ENCODE measurements around the gene XRCC2.

The XRCC2 gene

DNA sequence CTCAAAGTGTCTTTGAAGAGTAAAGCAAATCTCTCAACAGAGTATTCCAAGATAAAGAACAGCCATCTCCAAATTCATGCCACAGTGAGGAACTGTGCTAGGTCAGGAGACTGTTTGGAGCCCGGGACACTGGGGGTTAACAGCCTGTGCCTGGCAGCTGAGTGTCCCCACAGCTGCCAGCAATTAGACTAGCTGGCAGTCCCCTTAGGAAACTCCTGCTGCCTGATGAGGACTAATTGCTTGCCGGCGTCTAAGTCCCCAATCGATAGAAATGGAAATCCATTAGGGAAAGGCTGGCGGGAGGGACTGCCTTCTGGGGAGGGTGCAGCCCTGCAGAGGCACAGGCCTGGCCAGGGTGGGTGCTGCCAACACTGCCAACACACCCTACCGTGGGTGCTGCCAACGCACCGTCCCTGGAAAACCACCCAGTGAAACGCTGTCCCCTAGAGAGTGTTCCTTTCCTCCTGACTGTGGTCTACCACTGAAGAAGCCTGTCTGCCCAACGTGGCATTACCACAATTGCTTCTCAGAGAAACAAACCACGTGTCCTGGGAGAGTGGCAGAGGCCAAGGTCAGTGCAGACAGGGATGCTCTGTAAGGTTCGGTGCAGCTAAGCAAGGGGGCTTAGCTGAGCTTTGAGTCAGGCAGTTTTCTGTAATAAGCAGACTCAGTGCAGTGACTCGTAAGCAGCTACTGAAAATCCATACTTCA lies 60.8 kb downstream of the XRCC2 start:
- Mint-ChIP-seq H3K27me3 (ENCODE audit: low read depth, poor library complexity) (peaks cover 2% of the 10 kb centered on the region), H3K4me3 (no peak overlapping the region)

DNA sequence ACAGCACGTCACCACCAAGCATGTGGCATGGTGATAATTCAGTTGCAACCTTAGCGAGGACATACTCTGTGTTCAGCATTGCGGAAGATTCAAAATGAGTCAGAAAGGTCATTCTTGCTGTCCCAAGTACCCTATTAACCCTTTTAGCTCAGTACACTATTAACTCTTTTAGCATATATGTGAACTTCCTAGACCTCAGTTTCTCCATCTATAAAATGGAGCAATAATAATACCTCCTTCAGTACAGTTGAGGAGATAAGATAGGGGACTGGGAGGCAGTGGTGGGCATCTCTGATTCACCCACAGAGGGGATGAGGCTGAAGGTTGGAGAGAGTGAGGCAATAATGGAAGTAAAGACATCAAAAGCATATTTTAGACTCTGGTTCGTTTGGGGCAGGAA lies 67.3 kb downstream of the XRCC2 start:
- peaks cover 14% of the 10 kb centered on the region for H3K9me3 Mint-ChIP-seq
- H3K36me3 Mint-ChIP-seq (ENCODE audit: low read depth) = no peaks in the 10 kb centered on the region
- DNase-seq = no peak
- peaks cover 14% of the 10 kb centered on the region for H3K27me3 Mint-ChIP-seq (ENCODE audit: low read depth, poor library complexity)
- H3K4me1 Mint-ChIP-seq = no peaks in the 10 kb centered on the region
- H3K4me3 Mint-ChIP-seq = no peak overlapping the region
- TF ChIP-seq, protein P1, sequence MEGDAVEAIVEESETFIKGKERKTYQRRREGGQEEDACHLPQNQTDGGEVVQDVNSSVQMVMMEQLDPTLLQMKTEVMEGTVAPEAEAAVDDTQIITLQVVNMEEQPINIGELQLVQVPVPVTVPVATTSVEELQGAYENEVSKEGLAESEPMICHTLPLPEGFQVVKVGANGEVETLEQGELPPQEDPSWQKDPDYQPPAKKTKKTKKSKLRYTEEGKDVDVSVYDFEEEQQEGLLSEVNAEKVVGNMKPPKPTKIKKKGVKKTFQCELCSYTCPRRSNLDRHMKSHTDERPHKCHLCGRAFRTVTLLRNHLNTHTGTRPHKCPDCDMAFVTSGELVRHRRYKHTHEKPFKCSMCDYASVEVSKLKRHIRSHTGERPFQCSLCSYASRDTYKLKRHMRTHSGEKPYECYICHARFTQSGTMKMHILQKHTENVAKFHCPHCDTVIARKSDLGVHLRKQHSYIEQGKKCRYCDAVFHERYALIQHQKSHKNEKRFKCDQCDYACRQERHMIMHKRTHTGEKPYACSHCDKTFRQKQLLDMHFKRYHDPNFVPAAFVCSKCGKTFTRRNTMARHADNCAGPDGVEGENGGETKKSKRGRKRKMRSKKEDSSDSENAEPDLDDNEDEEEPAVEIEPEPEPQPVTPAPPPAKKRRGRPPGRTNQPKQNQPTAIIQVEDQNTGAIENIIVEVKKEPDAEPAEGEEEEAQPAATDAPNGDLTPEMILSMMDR (IDR thresholded peaks at IDR 0.05) = no peak
- H3K27ac Mint-ChIP-seq = no peak overlapping the region

More for the DNA sequence above, 60.8 kb downstream of the XRCC2 start:
- no peaks in the 10 kb centered on the region for H3K36me3 Mint-ChIP-seq (ENCODE audit: low read depth)
- H3K27ac Mint-ChIP-seq = no peak overlapping the region
- H3K4me1 Mint-ChIP-seq = peaks cover 4% of the 10 kb centered on the region
- H3K9me3 Mint-ChIP-seq = peaks cover 14% of the 10 kb centered on the region
- TF ChIP-seq, protein P1 (IDR thresholded peaks at IDR 0.05) = no peak
- no peak for DNase-seq

DNA sequence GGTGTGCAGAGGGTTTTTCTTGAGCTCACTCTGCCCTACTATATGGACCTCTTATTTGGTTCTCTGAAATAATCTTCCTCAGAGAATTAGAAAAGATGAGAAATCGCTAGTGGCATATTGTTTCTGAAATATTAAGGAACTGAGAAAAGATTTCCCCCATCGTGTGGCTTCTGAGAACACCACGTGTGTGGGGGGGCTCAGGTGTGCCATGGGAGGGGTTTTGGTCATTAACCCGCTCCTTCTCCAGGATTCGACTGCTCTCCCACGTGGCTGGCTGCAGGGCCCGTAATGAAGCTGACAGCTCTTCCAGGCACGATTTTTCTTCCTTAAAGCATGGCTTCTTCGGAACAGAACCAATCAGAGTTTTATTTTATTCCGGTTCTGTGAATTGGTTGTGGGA lies 67.7 kb downstream of the XRCC2 start:
- Mint-ChIP-seq H3K27ac (no peak overlapping the region), H3K4me3 (no peak overlapping the region), H3K36me3 (ENCODE audit: low read depth) (no peaks in the 10 kb centered on the region), H3K4me1 (no peaks in the 10 kb centered on the region), H3K9me3 (peaks cover 14% of the 10 kb centered on the region), H3K27me3 (ENCODE audit: low read depth, poor library complexity) (peaks cover 14% of the 10 kb centered on the region)
- no peak for DNase-seq
- TF ChIP-seq, protein P1 (IDR thresholded peaks at IDR 0.05) = no peak

DNA sequence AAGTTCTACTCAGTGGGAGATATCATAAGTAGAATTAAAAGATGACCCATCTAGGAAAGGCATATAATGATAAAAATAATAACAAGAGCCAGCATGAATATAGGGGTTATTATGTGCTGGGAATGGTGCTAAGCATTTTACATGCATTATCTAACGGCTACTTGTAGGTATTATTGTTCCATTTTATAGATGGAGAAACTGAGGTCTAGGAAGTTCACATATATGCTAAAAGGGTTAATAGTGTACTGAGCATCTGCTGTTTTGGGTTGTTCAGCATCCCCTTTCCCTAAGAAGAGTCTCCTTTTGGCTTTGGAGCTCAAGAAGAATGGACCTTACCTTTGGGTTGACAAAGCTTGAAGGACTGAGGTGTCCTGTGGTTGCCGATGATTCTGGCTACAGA lies 68.9 kb downstream of the XRCC2 start:
- no peak for DNase-seq
- H3K36me3 Mint-ChIP-seq (ENCODE audit: low read depth) = no peaks in the 10 kb centered on the region
- no peaks in the 10 kb centered on the region for H3K4me1 Mint-ChIP-seq
- no peak overlapping the region for H3K27ac Mint-ChIP-seq
- peaks cover 2% of the 10 kb centered on the region for H3K9me3 Mint-ChIP-seq
- H3K4me3 Mint-ChIP-seq = no peak overlapping the region
- TF ChIP-seq, protein P1 (IDR thresholded peaks at IDR 0.05) = no peak
- H3K27me3 Mint-ChIP-seq (ENCODE audit: low read depth, poor library complexity) = peaks cover 14% of the 10 kb centered on the region

DNA sequence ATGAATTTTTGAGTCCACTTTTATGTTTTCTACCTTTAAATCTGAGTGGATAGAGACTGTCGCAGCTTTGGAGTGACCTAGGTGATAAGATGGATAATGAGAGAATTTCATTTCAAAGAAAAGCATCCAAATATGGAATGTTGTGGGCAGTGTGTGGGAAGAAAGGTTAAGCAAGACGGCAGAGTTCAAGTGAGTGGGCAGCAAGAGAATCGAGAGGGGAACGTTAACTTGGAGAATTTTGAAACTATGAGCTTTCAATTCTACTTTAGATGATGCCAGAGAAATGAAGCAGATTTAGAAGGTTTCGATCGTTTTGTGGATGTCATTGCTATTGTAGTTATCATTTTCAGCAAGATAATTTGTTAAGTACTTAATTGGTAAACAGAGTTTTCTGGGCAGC lies 73.0 kb downstream of the XRCC2 start:
- Mint-ChIP-seq H3K27ac (no peak overlapping the region), H3K4me3 (no peak overlapping the region), H3K4me1 (no peaks in the 10 kb centered on the region), H3K36me3 (ENCODE audit: low read depth) (no peaks in the 10 kb centered on the region), H3K27me3 (ENCODE audit: low read depth, poor library complexity) (peaks cover 10% of the 10 kb centered on the region), H3K9me3 (no peaks in the 10 kb centered on the region)
- no peak for DNase-seq
- TF ChIP-seq, protein P1 (IDR thresholded peaks at IDR 0.05) = no peak

DNA sequence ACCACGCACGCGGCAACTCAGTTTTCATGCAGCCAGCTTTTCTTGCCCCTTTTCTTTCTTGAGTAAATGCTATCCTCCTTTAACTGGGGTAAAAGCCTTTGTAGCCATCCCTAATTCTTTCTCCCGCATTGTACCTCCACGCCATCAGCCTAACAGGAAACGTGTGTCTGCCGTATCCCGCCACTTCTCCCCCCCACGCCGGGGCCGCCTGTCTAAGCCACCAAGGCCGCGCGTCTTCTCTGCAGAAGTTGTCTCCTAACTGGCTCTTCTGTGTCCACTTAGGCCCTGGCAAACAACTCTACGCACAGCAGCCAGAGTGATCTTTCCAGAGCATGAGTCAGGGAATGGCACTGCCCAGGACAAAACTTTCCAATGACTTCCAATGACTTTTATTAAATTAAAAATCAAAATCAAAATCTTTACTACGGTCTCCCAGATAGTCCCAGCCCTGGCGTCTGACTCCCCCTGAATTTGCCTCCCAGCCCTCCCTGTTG lies 74.6 kb downstream of the XRCC2 start:
- no peaks in the 10 kb centered on the region for H3K9me3 Mint-ChIP-seq
- no peak for DNase-seq
- TF ChIP-seq, protein P1 (IDR thresholded peaks at IDR 0.05) = no peak
- no peaks in the 10 kb centered on the region for H3K4me1 Mint-ChIP-seq
- H3K36me3 Mint-ChIP-seq (ENCODE audit: low read depth) = no peaks in the 10 kb centered on the region
- no peak overlapping the region for H3K4me3 Mint-ChIP-seq
- H3K27ac Mint-ChIP-seq = no peak overlapping the region
- peaks cover 3% of the 10 kb centered on the region for H3K27me3 Mint-ChIP-seq (ENCODE audit: low read depth, poor library complexity)
